ENCODE results near the gene RBM12.
"Not testable (repeated sequence)": the region's sequence is repeated elsewhere in the genome, so short reads cannot be mapped to it uniquely, and the experiment has no call there.

The RBM12 gene, protein sequence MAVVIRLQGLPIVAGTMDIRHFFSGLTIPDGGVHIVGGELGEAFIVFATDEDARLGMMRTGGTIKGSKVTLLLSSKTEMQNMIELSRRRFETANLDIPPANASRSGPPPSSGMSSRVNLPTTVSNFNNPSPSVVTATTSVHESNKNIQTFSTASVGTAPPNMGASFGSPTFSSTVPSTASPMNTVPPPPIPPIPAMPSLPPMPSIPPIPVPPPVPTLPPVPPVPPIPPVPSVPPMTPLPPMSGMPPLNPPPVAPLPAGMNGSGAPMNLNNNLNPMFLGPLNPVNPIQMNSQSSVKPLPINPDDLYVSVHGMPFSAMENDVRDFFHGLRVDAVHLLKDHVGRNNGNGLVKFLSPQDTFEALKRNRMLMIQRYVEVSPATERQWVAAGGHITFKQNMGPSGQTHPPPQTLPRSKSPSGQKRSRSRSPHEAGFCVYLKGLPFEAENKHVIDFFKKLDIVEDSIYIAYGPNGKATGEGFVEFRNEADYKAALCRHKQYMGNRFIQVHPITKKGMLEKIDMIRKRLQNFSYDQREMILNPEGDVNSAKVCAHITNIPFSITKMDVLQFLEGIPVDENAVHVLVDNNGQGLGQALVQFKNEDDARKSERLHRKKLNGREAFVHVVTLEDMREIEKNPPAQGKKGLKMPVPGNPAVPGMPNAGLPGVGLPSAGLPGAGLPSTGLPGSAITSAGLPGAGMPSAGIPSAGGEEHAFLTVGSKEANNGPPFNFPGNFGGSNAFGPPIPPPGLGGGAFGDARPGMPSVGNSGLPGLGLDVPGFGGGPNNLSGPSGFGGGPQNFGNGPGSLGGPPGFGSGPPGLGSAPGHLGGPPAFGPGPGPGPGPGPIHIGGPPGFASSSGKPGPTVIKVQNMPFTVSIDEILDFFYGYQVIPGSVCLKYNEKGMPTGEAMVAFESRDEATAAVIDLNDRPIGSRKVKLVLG

DNA sequence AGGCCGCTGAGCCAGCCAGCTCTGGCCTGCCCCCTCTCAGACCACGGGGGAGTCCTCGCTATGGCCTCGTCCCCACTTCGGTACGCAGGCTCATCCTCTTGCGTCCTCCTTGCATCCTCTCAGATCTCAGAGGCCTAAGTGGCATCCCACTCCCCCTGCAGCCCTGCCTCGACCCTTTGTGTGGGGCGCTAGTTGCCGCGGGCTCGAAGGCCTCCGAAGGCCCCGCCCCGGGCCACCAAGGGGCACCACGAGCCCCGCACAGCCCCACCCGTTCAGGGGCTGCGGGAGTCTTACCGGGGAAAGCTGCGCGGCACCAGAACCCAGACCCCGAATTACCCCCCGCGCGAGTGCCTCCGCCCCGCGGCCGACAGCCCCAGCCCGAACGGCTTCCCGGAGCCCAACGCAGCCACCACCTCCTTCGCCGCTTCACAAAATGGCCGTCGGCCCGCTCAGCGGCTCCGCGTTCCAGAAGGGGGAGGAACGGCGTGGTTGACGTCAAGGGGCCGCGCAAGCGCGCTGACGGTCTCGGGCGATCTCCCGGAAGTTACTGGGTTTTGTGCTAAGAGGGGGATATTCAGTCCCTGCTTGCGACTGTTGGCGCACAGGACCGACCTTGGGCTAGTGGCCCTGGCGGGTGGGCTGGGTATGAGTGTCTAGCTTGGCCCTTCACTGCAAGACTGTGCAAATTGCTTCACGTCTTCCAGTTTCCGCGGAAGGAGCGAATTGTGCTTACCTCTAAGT, at the start of gene RBM12, which contains the start of gene CPNE1:
TSS of gene RBM12 (minus strand) at position 435 of the 741 bp plus-strand sequence. CDS start 9,578 bp downstream, outside the sequence.
TSS of gene CPNE1 (minus strand) at position 435 of the 741 bp plus-strand sequence. CDS start 31,977 bp downstream, outside the sequence.
- peak; percentile 91 for DNase-seq

DNA sequence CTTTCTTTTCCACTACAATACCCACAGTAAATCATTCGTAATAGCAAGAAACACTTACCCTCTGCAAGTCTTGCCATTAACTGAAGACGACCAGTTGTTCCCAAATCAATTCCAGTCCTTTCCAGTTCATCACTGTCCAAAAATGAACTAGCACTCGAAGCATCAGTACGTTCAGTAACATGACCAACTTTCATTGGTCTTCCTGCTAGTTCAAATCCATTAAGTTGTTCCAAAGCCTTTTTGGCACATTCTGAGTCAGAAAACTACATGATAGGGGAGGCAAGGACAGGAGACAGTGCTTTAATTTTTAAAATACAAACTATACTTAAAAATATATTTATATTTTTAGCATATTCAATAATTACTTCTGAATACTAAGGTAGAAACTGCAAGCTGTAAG, 49.4 kb upstream of the RBM12 start:
- DNase-seq: no peak

DNA sequence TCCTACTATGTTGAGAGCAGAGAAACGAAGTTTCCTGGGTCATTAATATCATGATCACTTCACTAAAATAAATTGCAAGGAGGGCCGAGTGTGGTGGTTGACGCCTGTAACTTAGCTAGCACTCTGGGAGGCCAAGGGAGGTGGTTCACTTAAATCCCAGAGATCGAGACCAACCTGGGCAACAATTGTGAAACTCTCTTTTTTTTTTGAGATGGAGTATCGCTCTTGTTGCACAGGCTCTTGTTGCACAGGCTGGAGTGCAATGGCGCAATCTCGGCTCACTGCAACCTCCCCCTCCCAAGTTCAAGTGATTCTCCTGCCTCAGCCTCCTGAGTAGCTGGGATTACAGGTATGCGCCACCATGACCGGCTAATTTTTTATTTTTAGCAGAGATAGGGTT, 48.4 kb upstream of the RBM12 start:
- DNase-seq: not testable (repeated sequence)

DNA sequence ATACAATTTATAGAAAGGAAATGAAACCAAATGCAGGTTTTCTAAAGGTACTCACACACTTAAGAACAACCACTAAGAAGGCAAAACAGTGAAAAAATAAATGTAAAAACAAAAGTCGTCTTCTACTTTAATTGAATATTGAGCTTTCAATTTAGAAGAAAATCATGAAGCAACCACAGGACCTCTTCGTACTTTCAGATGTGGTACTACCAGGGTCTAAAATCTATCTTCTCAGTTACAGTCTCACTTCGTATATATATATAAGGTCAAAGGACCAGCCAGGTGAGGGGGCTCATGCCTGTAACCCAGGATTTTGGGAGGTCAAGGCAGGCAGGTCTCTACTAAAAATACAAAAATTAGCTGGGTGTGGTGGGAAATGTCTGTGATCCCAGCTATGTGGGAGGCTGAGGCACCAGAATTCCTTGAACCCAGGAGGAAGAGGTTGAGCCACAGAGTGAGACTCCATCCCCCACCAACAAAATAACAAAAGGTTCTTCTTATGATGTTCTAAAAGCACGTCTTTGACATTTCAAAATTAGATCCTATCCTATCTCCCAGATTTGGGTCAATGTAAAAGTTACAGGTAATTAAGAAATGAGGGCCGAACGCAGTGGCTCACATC, 47.0 kb upstream of the RBM12 start:
- DNase-seq: no peak

DNA sequence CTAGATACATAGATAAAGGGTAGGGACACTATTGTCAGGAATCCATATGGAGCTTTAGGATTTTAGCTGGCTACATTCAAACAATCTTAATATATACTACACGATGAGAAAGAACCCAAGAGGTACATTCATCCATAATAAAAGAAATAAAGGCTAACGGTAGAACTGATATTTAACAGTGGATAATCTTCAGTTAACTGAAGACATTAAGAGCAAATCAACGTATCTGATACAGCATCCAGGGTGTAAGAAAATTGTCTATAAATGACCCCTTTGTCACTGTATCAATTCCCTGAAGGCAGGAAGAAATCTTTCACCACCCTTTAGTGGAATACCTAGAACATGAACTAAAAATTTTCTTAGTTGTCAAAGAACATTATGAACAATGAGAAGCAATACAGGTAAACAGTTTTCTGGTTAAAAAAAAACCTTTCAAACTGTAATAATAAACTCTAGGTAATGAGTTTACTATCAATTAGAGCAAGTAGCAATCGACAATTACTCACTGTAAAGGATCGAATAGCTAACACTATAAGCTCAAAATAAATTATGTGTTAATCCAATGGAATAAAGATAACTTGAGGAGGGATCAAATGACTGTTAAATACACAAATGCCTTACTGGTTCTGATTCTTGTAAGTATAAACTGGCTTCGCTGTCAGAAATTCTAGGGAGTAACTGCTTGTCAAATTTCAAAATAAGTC, 46.3 kb upstream of the RBM12 start:
- DNase-seq: no peak

DNA sequence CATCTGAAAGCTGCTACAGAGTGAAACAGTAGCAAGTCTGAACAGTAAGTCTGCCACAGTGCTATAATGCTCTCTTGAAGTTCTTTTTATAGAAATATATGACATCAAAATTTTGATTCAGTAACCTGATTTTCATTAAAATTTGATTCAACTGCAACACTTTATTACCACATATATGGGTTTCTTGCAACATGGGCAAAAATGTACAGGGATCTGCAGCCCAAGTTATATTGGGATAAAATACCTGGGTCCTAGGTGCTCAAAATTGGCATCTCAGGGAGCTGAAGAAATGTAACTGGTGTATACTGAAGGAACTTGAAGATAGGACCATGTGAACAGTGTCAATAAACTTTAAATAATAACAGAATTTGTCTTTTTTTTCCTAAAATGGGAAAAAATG, 45.3 kb upstream of the RBM12 start:
- no peak for DNase-seq

DNA sequence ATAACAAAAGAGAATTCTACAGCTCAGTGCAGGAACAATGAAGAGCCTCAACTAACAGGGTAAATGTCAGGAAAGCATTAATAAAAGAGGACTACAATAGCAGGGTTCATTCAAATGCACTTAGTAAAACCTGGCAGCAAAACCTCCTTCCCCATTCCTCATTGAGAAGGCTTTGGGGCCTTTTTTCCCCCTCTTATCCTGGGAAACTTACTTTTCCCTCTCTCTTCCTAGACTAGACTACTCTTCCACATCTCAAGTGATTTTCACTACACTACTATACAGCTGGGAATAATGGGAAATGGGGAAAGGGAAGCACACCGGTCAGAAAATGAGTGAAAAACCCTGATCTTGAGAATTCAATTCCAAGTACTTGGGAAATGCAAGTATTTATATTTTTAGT, 44.6 kb upstream of the RBM12 start:
- no peak for DNase-seq

DNA sequence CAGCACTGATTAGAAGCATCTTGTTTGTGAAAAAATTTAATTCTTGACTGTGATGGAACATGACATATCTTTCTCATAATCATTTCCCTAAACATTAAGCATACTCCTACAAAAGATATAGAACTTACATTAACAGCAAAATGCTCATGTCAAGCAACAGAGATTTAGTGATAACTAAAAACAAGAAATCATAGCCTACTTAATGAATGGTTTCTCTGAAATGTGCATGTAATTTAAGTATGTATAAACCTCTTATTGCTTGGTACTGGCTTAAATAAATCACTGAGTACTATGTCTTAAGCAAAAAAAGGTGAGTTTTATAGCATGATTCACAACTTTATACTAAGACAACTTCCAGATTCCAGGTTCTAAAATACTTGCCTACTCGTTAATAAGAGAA, 43.8 kb upstream of the RBM12 start:
- DNase-seq: no peak

DNA sequence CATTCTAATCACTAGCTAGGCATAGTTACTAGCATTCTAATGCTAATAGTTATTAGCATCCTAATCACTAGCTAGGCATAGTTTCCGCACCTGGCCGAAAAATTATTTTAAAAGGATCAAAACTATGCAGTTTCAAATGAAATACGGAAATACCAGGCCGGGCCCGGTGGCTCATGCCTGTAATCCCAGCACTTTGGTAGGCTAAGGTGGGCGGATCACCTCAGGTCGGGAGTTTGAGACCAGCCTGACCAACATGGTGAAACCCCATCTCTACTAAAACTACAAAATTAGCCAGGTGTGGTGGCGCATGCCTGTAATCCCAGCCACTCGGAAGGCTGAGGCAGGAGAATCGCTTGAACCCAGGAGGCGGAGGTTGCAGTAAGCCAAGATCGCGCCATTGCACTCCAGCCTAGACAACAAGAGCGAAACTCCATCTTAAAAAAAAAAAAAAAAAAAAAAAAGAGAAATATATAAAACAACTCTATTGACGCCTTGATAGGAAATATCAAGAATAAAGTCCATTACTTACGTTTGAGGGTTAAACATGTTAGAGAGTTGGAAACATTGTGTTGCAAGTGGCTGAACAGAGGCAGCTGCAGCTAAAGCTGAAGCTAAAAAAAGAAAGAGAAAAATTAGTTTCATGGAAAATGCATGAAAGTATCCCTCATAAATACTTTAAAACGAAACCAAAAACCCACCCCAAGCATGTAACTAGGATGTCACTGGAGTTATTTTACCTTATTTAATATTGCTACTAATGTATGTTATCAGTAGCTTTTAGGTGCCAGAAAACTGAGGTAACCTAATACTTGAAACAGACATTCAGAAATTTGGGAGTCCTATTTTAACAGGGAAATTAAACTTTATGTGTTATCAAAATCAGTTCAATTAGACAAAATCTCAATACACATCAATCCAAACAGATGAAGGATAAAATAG, 42.2 kb upstream of the RBM12 start:
- DNase-seq: not testable (repeated sequence)

DNA sequence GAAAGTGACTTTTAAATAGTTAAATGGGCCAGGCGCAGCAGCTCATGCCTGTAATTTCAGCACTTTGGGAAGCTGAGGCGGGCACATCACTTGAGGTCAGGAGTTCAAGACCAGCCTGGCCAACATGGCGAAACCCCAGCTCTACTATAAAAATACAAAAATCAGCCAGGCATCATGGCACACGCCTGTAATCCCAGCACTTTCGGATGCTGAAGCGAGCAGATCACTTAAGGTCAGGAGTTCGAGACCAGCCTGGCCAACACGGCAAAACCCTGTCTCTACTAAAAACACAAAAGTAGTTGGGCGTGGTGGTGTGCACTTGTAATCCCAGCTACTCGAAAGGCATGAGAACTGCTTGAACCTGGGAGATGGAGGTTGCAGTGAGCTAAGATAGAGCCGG, 41.2 kb upstream of the RBM12 start:
- not testable (repeated sequence) for DNase-seq

DNA sequence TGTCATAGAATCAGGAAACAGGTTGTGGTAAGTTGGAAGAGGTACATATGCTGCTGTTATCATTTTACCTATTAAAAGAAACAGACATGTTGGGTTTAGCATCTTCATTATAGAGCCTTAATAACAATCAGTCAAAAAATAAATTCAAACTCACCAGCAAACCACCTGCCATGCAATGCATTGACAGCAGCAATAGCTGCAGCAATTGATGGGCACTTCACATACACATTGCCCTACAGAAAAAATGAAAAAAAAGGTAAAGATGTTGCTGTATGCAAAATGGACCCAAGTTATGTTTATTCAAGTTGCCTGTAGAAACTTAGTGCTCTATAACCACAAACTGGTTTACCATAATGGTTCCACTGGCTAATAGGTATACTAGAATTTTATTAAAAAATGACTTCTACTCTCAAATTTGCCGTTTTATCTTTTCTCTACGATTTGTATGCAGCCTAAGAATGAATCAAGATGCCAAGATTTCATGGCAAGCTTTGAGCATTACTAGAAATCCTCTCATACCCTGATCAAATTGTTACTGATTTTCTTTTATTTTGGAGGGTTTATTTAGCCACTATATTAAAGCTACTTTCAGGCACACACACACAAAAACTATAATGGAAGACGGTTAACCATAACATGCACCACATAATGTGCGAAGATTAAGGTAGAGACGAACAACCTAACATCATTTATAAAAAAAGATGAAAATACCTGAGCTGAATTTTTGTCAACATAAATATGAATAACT, 40.0 kb upstream of the RBM12 start:
- no peak for DNase-seq

DNA sequence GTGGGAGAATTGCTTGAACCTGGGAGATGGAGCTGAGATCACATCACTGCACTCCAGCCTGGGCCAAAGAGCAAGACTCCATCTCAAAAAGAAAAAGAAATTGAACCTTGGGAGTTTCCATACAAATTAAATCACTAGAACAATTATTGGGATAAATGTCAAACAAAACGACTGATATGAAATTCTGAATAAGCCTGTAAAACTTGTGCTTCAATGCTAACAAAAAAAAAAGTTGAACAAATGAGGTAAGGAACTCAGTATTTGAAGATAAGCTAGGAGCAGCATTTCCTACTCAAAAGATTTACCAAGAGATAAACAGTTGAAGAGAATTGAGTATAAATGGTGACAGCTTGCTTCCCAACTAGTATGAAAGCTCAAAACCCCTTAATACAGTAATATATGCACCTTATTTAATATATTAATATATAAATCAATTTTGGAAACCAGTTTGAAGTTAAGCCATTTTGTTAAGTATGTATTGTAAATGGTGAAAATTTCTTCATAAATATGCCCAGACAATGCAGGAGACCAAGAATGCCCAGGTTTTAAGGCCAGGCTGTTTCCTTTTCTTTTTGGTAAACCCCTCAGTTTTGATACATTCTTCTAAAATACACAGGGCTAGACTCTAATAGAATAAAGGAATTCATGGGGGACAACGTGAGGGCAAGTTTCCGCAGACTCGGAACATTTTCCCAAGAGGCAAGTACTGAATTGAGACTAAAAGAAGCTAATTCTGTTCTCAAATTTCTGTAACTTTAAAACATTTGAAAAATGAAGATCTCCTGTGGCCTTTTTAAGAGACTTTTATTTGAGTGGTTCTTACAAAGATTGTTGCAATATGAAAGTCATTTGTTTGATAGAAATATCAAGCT, 38.4 kb upstream of the RBM12 start:
- no peak for DNase-seq

DNA sequence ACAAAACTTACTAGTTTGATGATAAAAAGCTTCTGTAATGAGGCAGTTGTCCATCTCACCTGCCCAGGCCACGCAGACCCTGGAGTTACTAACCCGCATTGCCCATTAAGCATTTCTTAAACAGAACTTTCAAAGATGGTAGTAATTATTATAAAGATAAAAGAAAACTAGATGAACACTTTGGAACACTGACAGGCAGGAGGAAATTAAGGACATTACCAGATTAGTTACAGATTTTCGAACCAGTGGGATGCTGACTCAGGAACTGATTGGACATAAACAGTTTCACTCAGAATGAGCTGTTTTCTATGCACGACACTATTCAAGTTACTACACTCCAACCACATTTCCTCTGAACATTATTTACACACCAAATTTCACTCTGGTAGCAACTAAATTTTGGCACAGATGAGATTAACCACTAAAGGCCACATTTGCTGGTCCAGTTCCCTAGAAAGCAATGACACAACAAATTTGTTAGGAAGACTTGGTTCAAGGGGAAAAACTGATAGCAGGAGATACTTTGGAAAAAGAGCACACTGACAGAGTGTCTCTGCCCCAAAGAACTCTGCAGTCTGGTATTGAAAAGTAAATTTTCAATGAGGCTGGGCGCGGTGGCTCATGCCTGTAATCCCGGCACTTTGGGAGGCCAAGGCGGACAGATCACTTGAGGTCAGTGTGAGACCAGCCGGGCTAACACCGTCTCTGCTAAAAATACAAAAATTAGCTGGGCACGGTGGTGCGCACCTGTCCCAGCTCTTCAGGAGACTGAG, 37.5 kb upstream of the RBM12 start:
- no peak for DNase-seq

DNA sequence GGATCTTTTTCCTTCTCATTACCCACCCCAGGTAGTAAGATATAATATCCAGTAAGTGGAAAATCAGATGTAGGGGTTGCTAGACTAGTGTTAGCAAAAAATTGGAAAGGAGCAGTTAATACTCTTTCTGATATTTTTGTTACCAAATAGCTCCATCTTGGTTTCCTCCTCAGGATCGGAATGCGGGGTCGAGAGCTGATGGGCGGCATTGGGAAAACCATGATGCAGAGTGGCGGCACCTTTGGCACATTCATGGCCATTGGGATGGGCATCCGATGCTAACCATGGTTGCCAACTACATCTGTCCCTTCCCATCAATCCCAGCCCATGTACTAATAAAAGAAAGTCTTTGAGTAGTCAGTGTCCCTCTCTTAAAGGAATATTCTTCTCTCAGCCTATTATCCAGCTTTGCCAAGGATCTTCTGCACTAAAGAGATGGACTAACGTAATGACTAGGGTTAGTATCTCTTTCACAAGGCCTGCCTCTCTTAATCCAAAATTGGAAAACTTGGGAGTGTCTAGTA, 36.0 kb upstream of the RBM12 start:
- no peak for DNase-seq

DNA sequence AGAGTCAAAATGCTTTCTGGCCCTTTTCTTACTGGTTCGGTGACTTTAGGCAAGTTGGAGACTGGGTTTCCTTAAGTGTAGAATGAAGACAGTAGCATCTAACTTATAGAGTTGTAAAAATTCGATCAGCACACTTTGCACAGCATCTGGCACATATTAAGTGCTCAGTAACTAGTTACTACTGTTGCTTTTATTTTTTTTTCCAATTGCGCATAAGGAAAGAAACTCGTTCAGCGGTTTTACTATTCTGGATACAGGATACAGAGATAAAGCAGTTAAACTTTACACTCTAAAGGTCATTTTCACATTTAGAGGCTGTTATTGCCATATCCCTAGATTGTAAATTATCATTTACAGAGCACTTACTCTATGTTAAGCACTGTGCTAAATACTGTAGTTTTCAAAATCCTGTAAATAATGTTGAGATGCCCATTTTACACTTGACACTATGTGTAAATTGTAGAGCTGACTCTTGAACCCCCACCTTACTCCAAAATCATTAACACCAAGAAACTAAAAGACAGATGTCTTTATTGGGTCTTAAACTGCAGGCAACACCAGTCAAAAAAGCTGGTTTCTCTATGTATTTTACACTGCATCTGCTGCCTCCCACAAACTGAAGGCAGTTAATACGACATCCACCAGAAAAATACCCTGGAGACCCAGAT, 35.4 kb upstream of the RBM12 start:
- DNase-seq: no peak

DNA sequence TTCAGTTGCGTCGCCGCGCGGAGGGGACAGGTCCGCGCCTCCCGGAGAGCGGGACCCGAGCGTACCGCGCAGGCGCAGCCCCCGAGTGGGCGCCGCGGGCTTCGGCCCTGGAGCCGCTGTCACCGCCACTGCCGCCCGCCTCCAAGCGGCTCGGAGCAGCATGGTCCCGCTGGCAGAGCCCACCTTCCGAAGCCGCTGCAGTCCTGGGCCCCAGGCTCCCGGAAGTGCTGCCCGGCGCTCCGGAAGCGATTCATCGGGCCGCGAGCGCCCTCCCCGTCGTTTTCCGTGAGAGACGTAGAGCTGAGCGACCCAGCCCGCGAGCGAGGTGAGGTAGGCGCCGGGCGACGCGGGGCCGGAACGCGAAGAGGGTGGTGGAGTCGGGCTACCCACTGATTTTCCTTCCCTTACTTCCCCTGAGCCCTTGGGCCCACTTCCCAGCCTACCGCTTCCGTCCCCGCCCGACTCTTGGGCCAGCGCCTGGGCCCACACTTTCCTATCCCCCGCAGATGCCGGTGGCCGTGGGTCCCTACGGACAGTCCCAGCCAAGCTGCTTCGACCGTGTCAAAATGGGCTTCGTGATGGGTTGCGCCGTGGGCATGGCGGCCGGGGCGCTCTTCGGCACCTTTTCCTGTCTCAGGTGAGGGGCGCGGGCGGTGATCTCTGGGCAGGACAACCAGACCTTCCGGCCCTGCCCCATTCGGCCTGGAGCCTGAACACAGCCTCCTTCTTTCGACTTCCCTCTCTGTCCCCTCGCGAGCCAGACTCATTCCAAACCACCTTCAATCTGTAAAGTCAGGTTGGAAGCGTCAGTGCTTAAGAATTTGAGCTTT, 34.6 kb upstream of the RBM12 start, which contains the start of the genes NFS1 and ROMO1:
TSS of gene NFS1 (minus strand) at position 226 of the 830 bp plus-strand sequence. CDS start at position 162, 64 bp downstream.
TSS of gene ROMO1 (plus strand) at position 279 of the 830 bp plus-strand sequence. CDS start at position 507, 228 bp downstream.
- peak; percentile 75 for DNase-seq

Measured in NCI-H1436 (cell line).